DMS 273 treated with DMSO at 0.1 percent for 48 hours (cell line): ENCODE data around the gene KRT71.

Source experiments
- DNase-seq: peaks from one replicate; lab custom pipeline; 2025; lab: John Stamatoyannopoulos, UW

Gene KRT71

GRCh38 chr12:52575256-52575655 is 22.3 kb upstream of the KRT71 start:
- no peak for DNase-seq

GRCh38 chr12:52573743-52574142 is 20.8 kb upstream of the KRT71 start, which contains the start of gene KRT74:
KRT74 (minus strand) TSS chr12:52573843; CDS start chr12:52573777, 66 bp downstream.
- DNase-seq: no peak

- no peak for DNase-seq
Measured at GRCh38 chr12:52573306-52573705, 20.4 kb upstream of the KRT71 start.

GRCh38 chr12:52570511-52570910 is 17.6 kb upstream of the KRT71 start:
- DNase-seq: no peak

- no peak for DNase-seq
Measured at GRCh38 chr12:52568111-52568510, 15.2 kb upstream of the KRT71 start.

GRCh38 chr12:52566847-52567291 is 13.9 kb upstream of the KRT71 start:
- DNase-seq: no peak

GRCh38 chr12:52564582-52564981 is 11.6 kb upstream of the KRT71 start:
- no peak for DNase-seq

GRCh38 chr12:52561880-52562449 is 9.0 kb upstream of the KRT71 start:
- no peak for DNase-seq

- no peak for DNase-seq
Measured at GRCh38 chr12:52559979-52560378, 7.0 kb upstream of the KRT71 start.

- no peak for DNase-seq
Measured at GRCh38 chr12:52558781-52559445, 6.0 kb upstream of the KRT71 start.

GRCh38 chr12:52557476-52557875 is 4.5 kb upstream of the KRT71 start:
- DNase-seq: no peak

- no peak for DNase-seq
Measured at GRCh38 chr12:52555577-52555976, 2.6 kb upstream of the KRT71 start.

GRCh38 chr12:52552055-52552454 is 890 bp downstream of the KRT71 start:
- no peak for DNase-seq

GRCh38 chr12:52551216-52551865 is 1.6 kb downstream of the KRT71 start:
- DNase-seq: no peak

- no peak for DNase-seq
Measured at GRCh38 chr12:52546126-52546525, 6.8 kb downstream of the KRT71 start.

- no peak for DNase-seq
Measured at GRCh38 chr12:52543985-52544883, 8.7 kb downstream of the KRT71 start.

GRCh38 chr12:52542785-52543318 is 10.1 kb downstream of the KRT71 start:
- DNase-seq: no peak

GRCh38 chr12:52542157-52542556 is 10.8 kb downstream of the KRT71 start:
- DNase-seq: no peak

GRCh38 chr12:52541709-52542108 is 11.2 kb downstream of the KRT71 start:
- no peak for DNase-seq

- no peak for DNase-seq
Measured at GRCh38 chr12:52540531-52540930, 12.4 kb downstream of the KRT71 start.

- no peak for DNase-seq
Measured at GRCh38 chr12:52539821-52540173, 13.1 kb downstream of the KRT71 start.
